Measurements from ENCODE around the gene SHC3. TPM values are rescaled to one million over a fixed set of nuclear protein-coding genes. Genes with fewer than 3 reads are reported as not detected.

SHC3 gene
- total and polyA plus RNA-seq, 2 of the 4 experiments (the other 2 are of a cell fraction) = 4.5 to 13.3 TPM

DNA sequence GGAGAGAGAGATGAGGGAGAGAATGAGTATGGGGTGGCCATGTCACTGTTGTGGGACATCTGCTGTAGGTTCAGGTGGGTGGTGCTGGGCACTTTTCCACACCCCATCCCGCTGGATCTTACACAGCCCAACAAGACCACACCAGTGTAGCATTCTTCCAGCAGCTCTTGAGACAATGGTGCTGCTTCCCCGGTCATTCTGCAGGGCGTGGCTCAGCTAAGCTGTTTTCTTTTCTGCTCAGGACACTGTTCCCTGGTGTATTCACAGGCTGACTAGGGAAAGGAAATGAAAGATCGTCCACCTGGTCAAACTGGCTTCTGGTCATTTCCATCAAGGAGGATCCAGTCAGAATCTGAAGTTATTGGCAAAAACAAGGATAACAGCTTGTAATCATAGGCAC is 111.8 kb downstream of the SHC3 start:
- Histone ChIP-seq H3K9me3 (ENCODE audit: control insufficient read depth, insufficient read depth, low read length) (no peaks in the 10 kb centered on the region), H3K14ac (replicated peaks; ENCODE audit: low read depth, low read length) (no peak overlapping the region), H4K20me1 (ENCODE audit: insufficient read depth, low read length) (no peaks in the 10 kb centered on the region), H4K91ac (ENCODE audit: insufficient read depth, low read depth, low read length) (no peak overlapping the region), H3K27me3 (ENCODE audit: control insufficient read depth, insufficient read depth, low read length) (no peaks in the 10 kb centered on the region), H3K4me2 (ENCODE audit: low read depth, low read length) (no peak overlapping the region), H3K56ac (ENCODE audit: extremely low read depth, insufficient read depth, low read length) (no peak overlapping the region), H4K5ac (ENCODE audit: low read depth, low read length) (no peak overlapping the region), H2BK5ac (ENCODE audit: low read depth, low read length, poor library complexity, severe bottlenecking) (no peak overlapping the region), H2BK20ac (ENCODE audit: low read depth, low read length) (no peak overlapping the region), H2AFZ (replicated peaks; ENCODE audit: low read length, poor library complexity) (no peak overlapping the region), H4K8ac (ENCODE audit: low read depth in 2 of 2, low read length in 2 of 2) (no peak overlapping the region), H2AK5ac (ENCODE audit: low read depth, low read length) (no peak overlapping the region), H3K79me1 (ENCODE audit: low read depth in 1 of 2, low read length in 2 of 2) (no peaks in the 10 kb centered on the region), H3K4me1 (ENCODE audit: control insufficient read depth, insufficient read depth, low read length) (no peaks in the 10 kb centered on the region), H3K4me3 (ENCODE audit: insufficient read depth, low read depth, low read length) (no peak overlapping the region), H3K23ac (ENCODE audit: low read depth, low read length) (no peak overlapping the region), H2AK9ac (replicated peaks; ENCODE audit: low read depth, low read length, poor library complexity) (no peak overlapping the region), H3K4ac (ENCODE audit: low read depth, low read length) (no peak overlapping the region), H3K27ac (ENCODE audit: insufficient read depth, low read length) (no peak overlapping the region), H3K36me3 (ENCODE audit: control insufficient read depth, insufficient read depth, low read length) (peaks cover 21% of the 10 kb centered on the region), H3K9me1 (ENCODE audit: insufficient read depth, low read length) (no peaks in the 10 kb centered on the region), H3K18ac (ENCODE audit: low read depth, low read length) (no peak overlapping the region), H3K9ac (ENCODE audit: low read depth, low read length) (no peak overlapping the region), H2BK120ac (ENCODE audit: low read depth, low read length) (no peak overlapping the region), H2BK15ac (ENCODE audit: low read depth, low read length) (no peak overlapping the region)
- ATAC-seq (ENCODE audit: low read depth) (no peak), DNase-seq (no peak)
- dilution Hi-C loops (cut with HindIII; ENCODE audit: low sequenced_read_pairs, unreplicated experiment) = no loop called here
- WGBS, 2 experiments (ENCODE audit: extremely low coverage in 2 of 2, insufficient read length in 1 of 2) = 85% methylated on average over 3 of the region's 4 CpGs; no CpG with 5 or more reads in 1 of the 2 experiments
- in situ Hi-C loops (cut with MboI; ENCODE audit: low sequenced_read_pairs) = no loop called here
- BruUV-seq (replicated peaks) = no TSS peak
- intact Hi-C loops (cut with micrococcal nuclease) = no loop called here
- POLR2A ChIA-PET (ENCODE audit: unreplicated experiment) = interaction anchor here (0.8 kb wide), 1 partner anchor 12 kb away, joined by 3 read pairs; no protein-coding TSS in a partner anchor
- CTCF ChIA-PET = no interaction called here
- no peak for TF ChIP-seq MXI1 (IDR thresholded peaks at IDR 0.05; ENCODE audit: borderline replicate concordance, low read depth, low read length)
- no peak for TF ChIP-seq CHD1 (IDR thresholded peaks at IDR 0.05; ENCODE audit: low read depth, low read length)
- TF ChIP-seq, protein P1, sequence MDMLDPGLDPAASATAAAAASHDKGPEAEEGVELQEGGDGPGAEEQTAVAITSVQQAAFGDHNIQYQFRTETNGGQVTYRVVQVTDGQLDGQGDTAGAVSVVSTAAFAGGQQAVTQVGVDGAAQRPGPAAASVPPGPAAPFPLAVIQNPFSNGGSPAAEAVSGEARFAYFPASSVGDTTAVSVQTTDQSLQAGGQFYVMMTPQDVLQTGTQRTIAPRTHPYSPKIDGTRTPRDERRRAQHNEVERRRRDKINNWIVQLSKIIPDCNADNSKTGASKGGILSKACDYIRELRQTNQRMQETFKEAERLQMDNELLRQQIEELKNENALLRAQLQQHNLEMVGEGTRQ (IDR thresholded peaks at IDR 0.05; ENCODE audit: low read depth, low read length) = no peak
- TF ChIP-seq FOS (IDR thresholded peaks at IDR 0.05; ENCODE audit: low read depth, low read length) = no peak
- no peak for TF ChIP-seq MAZ (IDR thresholded peaks at IDR 0.05; ENCODE audit: borderline replicate concordance, low read depth, low read length)
- no peak for TF ChIP-seq BHLHE40 (IDR thresholded peaks at IDR 0.05; ENCODE audit: low read depth, low read length)
- no peak for TF ChIP-seq RCOR1 (IDR thresholded peaks at IDR 0.05; ENCODE audit: insufficient replicate concordance, low read length)
- no peak for TF ChIP-seq ELK1 (IDR thresholded peaks at IDR 0.05; ENCODE audit: borderline replicate concordance, low read depth, low read length)
- no peak for TF ChIP-seq SMC3 (IDR thresholded peaks at IDR 0.05; ENCODE audit: low read depth, low read length)
- no peak for TF ChIP-seq NFE2L2 (IDR thresholded peaks at IDR 0.05; ENCODE audit: low read depth, low read length)
- no peak for TF ChIP-seq POLR2A (IDR thresholded peaks at IDR 0.05; ENCODE audit: low read depth, low read length)
- no peak for TF ChIP-seq RAD21 (IDR thresholded peaks at IDR 0.05; ENCODE audit: low read length)
- TF ChIP-seq MAFK (IDR thresholded peaks at IDR 0.05; ENCODE audit: low read depth, low read length) = no peak
